Measurements from ENCODE around the gene SCG3. TPM values are rescaled to one million over a fixed set of nuclear protein-coding genes. Genes with fewer than 3 reads are reported as not detected.

SCG3 gene
- total RNA-seq, 1 donor from 2014 or later, result not detected

DNA sequence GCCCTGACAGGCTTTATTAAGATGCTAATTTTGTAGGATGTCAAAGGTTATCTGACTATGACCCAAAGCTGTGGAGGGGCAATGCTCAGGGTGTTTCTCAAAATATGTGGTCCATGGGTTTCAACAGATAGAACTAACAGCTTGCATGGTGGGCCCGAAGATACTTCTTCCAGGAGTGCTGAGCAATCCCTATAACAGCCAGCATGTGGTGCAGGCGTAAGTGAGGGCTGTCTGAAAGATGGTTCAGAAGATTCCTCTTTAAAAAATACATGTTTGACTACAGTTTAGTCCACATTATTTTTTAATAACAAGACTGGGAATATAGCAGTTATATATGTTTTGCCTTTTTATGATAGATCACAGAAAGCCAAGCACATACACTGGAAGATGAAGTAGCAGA is 7.6 kb downstream of the SCG3 start:
- no peak for DNase-seq
- H3K27me3 ChIP-seq (ENCODE audit: low read depth), result peaks cover 46% of the 10 kb centered on the region
- TF ChIP-seq CTCF (IDR thresholded peaks at IDR 0.05; ENCODE audit: borderline replicate concordance), result peak; percentile 38
- H3K36me3 ChIP-seq, result no peaks in the 10 kb centered on the region
- no peak overlapping the region for H3K4me3 ChIP-seq
- intact Hi-C loops (cut with micrococcal nuclease), result no loop called here
- H3K9me3 ChIP-seq (replicated peaks), result no peaks in the 10 kb centered on the region
- H3K4me1 ChIP-seq, result no peaks in the 10 kb centered on the region
- H3K27ac ChIP-seq (replicated peaks), result no peak overlapping the region

DNA sequence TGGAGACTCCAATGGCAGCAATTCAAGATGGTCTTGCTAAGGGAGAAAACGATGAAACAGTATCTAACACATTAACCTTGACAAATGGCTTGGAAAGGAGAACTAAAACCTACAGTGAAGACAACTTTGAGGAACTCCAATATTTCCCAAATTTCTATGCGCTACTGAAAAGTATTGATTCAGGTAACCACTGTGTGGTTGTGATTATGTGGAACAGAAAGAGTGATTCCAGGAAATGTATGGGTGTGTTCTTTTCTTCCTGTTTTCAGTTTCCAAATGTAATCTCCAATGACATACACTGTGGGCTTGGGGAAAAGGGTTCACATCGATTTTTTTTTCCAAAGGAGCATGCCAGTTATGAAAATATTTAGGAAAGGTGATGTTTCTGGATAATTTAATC is 10.9 kb downstream of the SCG3 start:
- Histone ChIP-seq H3K9me3 (replicated peaks) (no peaks in the 10 kb centered on the region), H3K27ac (replicated peaks) (no peak overlapping the region), H3K36me3 (no peaks in the 10 kb centered on the region), H3K4me3 (no peak overlapping the region), H3K4me1 (no peaks in the 10 kb centered on the region), H3K27me3 (ENCODE audit: low read depth) (peaks cover 20% of the 10 kb centered on the region)
- no peak for DNase-seq
- TF ChIP-seq CTCF (IDR thresholded peaks at IDR 0.05; ENCODE audit: borderline replicate concordance), result no peak
- intact Hi-C loops (cut with micrococcal nuclease), result no loop called here

DNA sequence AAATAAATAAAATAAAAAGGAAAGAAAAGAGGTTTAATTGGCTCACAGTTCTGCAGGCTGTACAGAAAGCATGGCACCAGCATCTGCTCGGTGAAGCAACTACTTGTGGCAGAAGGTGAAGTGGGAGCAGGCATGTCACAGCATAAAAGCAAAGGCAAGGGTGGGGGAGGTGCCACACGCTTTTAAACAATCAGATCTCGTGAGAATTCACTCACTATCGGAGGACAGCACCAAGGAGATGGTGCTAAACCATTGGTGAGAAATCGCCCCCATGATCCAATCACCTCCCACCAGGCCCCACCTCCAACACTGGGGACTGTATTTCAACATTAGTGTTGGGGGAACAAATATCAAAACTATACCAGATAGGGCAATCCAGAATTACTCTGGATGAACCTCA is 15.3 kb downstream of the SCG3 start:
- intact Hi-C loops (cut with micrococcal nuclease), result no loop called here
- DNase-seq, result no peak
- Histone ChIP-seq H3K9me3 (replicated peaks) (no peaks in the 10 kb centered on the region), H3K27ac (replicated peaks) (no peak overlapping the region), H3K4me1 (no peaks in the 10 kb centered on the region), H3K36me3 (no peaks in the 10 kb centered on the region), H3K27me3 (ENCODE audit: low read depth) (peaks cover 2% of the 10 kb centered on the region), H3K4me3 (no peak overlapping the region)
- TF ChIP-seq CTCF (IDR thresholded peaks at IDR 0.05; ENCODE audit: borderline replicate concordance), result no peak

GRCh38 chr15:51697163-51697562 is 15.9 kb downstream of the SCG3 start:
- H3K4me1 ChIP-seq, result no peaks in the 10 kb centered on the region
- H3K9me3 ChIP-seq (replicated peaks), result no peaks in the 10 kb centered on the region
- DNase-seq, result no peak
- no peak overlapping the region for H3K4me3 ChIP-seq
- H3K36me3 ChIP-seq, result no peaks in the 10 kb centered on the region
- H3K27me3 ChIP-seq (ENCODE audit: low read depth), result no peaks in the 10 kb centered on the region
- H3K27ac ChIP-seq (replicated peaks), result no peak overlapping the region
- TF ChIP-seq CTCF (IDR thresholded peaks at IDR 0.05; ENCODE audit: borderline replicate concordance), result no peak
- intact Hi-C loops (cut with micrococcal nuclease), result no loop called here

DNA sequence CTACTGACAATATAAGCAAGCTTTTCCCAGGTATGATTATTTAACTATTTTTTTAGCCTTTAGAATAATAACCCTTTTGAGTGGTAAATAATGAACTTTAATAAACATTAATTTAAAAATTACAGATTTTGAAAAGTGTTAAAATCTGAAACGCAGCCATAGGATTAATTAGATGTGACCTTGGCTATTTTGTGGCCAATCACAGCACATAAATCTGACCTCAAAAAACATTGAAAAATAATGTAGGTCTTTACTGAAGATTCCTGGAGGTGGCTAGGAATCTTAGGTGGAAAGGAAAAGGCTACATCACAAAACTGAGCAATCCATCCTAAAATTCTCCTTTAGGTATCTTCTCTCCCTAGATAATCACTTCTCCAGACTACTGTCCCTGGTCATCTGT is 18.1 kb downstream of the SCG3 start:
- intact Hi-C loops (cut with micrococcal nuclease), result no loop called here

More for the DNA sequence above, 18.1 kb downstream of the SCG3 start:
- no peaks in the 10 kb centered on the region for H3K27me3 ChIP-seq (ENCODE audit: low read depth)
- no peak for TF ChIP-seq CTCF (IDR thresholded peaks at IDR 0.05; ENCODE audit: borderline replicate concordance)
- no peak overlapping the region for H3K4me3 ChIP-seq
- no peaks in the 10 kb centered on the region for H3K36me3 ChIP-seq
- no peaks in the 10 kb centered on the region for H3K9me3 ChIP-seq (replicated peaks)
- H3K27ac ChIP-seq (replicated peaks), result no peak overlapping the region
- no peak for DNase-seq
- H3K4me1 ChIP-seq, result no peaks in the 10 kb centered on the region
